DLD1 (cell line): ENCODE data around the gene ALKBH4.
"Not testable (repeated sequence)": the region's sequence is repeated elsewhere in the genome, so short reads cannot be mapped to it uniquely, and the experiment has no call there.

ENCODE experiments used
- in situ Hi-C: cut with HindIII; loops from 2 replicates; pipeline ENCODE4 v1.10.0; 2017; ENCODE audit warnings: low sequenced_read_pairs

Gene ALKBH4, protein sequence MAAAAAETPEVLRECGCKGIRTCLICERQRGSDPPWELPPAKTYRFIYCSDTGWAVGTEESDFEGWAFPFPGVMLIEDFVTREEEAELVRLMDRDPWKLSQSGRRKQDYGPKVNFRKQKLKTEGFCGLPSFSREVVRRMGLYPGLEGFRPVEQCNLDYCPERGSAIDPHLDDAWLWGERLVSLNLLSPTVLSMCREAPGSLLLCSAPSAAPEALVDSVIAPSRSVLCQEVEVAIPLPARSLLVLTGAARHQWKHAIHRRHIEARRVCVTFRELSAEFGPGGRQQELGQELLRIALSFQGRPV

DNA sequence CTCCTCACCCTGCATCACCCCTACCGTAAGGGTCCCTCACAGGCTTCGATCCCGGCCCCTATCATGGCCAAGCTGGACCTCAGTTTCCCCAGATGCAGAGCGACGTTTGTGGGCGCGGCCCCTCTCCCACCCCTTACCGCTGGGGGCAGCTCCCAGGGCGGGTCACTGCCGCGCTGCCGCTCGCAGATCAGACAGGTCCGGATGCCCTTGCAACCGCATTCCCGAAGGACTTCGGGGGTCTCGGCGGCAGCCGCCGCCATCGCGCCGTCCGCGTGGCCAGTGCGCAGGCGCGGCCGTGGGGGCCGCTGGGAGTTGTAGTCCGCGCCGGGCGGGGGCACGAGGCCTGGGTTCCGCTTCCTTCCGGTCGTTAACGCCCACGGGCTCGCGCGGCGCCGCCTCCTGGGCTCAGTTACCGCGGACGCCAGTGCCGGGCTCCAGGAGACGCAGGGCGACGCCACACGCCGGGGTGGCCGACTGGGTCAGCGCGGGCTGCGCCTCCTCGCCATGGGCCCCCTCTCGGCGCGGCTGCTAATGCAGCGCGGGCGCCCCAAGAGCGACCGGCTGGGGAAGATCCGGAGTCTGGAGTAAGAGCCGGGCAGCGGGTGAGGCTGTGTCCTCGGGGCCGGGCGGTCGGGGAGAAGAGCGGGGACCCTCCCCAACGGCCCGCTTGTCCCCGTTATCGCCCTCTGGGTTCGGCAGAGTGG lies at the start of gene ALKBH4, which contains the start of gene LRWD1:
Gene ALKBH4, minus strand, starts transcription at position 287 of the 704 bp plus-strand sequence. Its CDS starts 27 bp downstream, at position 260.
Gene LRWD1, plus strand, starts transcription at position 408 of the 704 bp plus-strand sequence. Its CDS starts 97 bp downstream, at position 505.
- in situ Hi-C loops, result no loop called here

DNA sequence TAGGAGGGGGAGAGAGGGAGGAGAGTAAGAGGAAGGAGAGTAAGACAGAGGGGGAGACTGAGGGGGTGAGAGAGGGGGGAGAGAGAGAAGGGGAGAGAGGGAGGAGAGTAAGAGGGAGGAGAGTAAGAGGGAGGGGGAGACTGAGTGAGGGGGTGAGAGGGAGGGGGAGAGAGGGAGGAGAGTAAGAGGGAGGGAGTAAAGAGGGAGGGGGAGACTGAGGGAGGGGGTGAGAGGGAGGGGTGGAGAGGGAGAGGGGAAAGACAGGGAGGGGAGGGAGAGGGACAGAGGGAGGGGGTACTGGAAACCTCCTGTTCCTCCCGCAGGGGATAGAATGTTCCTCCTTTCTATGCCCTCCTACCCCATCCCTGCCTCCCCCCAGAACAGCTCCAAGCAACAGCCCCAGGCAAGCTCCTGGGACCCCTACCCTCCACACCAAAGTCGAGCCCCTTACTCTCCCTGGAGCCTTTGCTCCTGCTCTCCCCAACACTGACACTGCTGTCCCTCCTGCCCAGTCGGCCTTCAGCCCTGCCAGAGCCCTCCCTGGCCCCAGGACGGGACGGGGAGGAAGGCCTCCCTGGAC lies 48.1 kb upstream of the ALKBH4 start:
- in situ Hi-C loops, result not testable (repeated sequence)

DNA sequence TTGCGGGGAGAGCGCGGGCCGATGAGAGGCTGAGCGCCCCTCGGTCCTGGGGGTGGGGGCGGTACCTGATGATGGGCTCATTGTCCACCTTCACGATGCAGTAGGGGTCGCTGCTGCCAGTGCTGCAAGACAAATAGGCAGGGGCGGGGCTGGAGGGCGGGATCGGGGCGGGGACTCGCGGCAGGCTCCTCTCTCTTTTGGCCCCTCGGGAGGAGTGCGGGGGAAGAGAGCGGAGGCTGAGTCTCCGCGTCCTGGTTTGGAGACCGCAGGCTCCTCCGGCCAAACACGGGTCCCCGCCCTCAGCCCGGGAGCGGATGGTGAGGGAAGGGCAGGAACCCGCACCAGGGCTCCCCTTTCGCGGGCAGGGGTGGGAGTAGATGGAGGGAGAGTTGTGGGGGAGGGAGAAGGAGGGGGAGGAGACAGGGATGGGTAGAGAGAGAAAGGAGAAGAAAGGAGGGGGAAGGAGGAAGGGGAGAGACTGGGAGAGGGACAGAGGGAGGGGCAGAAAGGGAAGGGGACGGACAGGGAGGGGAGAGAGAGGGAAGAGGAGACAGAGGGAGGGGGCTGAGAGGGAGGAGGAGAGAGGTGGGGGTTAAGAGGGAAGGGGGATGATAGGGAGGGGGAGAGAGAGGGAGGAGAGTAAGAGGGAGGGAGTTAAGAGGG lies 47.3 kb upstream of the ALKBH4 start:
- in situ Hi-C loops, result not testable (repeated sequence)

DNA sequence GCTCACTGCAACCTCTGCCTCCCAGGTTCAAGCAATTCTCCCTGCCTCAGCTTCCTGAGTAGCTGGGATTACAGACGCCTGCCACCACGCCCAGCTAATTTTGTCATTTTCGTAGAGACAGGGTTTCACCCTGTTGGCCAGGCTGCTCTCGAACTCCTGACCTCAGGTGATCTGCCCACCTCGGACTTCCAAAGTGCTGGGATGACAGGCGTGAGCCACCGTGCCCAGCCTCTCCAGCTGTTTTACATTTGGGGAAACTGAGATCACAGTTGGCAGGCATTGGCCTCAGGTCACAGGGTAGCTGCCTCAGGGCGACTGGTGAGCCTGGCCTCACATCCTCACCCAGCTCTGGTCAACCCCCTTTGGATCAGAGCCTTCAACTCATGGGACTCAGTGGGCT lies 45.9 kb upstream of the ALKBH4 start:
- in situ Hi-C loops, result not testable (repeated sequence)

DNA sequence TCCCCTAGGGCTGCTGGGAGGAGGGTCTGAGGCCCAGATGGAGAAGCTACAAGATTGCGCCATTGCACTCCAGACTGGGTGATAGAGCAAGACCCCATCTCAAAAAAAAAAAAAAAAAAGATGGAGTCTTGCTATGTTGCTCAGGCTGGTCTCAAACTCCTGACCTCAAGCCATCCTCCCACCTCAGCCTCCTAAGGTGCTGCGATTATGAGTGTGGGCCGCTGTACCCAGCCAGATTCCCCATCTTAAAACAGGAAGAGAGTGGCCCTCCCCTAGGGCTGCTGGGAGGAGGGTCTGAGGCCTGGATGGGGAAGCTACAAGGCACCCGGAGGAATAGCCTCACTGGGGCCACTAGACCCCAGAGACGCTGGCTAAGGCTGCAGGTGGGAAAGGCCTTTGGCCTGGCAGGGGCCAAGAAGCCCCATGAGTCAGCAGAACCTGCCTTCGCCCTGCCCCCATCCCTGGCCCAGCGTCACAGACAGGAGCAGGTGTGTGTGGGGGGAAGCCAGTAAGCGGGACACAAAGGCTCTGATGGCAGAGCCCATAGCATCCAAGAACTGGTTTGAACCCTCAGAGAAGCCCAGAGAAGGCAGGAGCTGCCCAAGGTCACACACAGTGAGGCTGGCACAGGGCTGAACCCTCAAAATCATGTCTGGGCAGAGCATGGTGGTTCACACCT lies 42.9 kb upstream of the ALKBH4 start:
- in situ Hi-C loops, result not testable (repeated sequence)

DNA sequence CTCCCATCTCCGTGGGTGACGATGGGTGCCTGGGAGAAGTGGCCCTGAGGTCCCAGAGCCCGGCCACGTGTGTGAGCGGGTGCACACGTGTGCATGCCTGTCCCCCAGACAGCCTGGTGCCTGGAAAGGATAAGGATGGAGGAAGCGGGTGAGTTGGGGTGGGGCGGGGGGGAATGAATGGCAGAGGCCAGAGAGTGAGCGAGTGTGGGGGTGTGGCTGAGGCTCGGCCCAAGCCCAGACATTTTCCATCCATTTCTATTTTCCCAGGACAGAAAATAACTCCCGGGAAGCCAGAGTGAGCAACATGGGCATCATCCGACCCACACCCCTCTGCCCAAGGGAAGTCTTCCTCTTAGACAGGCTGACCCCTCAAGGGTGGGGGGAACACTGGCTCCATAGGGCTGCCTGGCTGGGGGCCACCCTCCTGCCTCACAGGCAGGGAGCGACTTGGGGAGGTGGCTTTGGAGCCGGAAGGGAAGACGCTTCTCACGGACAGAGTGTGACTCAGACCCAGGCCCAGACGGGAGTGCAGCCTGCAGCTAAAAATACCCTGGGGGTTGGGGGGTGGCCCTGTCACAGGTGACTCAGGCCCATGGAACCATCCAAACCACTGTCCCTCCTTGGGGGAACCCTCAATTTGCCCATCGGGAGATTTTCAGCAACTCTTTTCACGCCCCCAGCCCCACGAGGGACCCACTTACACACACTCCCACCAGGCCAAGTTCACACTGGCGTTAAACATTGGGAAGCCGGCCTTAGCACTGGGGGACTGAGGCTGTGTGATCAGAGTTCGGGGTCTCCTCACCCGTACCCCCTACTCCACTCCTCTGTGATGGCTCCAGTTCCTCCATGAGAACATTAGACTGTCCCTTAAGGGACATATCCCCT lies 40.9 kb upstream of the ALKBH4 start:
- in situ Hi-C loops, result not testable (repeated sequence)

DNA sequence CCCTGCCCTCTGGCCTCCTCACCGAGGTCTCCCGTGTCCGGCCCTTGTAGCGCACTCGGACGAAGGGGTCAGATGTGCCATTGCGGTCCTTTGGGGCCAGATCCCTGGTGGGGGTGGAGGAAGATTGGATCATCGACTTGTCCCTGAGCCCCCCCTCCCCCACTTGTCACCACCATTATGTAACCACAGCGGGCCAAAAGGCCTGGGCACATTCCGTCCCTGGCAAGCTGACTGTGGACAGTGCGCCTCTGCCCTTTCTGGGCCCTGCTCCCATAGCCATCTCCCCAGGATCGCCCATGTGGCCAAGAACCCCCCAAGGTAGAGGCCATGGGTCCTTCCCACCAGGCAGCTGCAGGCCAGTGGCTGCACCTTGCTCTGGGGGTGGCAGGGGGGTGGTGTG lies 38.5 kb upstream of the ALKBH4 start:
- in situ Hi-C loops, result not testable (repeated sequence)

DNA sequence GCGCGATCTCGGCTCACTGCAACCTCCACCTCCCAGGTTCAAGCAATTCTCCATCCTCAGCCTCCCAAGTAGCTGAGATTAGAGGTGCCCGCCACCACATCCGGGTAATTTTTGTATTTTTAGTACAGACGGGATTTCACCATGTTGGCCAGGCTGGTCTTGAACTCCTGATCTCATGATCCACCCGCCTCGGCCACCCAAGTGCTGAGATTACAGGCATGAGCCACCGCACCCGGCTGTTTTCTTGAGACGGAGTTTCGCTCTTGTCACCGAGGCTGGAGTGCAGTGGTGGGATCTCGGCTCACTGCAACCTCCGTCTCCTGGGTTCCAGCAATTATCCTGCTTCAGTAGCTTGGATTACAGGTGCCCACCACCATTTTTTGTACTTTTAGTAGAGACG lies 33.7 kb upstream of the ALKBH4 start:
- in situ Hi-C loops, result not testable (repeated sequence)

DNA sequence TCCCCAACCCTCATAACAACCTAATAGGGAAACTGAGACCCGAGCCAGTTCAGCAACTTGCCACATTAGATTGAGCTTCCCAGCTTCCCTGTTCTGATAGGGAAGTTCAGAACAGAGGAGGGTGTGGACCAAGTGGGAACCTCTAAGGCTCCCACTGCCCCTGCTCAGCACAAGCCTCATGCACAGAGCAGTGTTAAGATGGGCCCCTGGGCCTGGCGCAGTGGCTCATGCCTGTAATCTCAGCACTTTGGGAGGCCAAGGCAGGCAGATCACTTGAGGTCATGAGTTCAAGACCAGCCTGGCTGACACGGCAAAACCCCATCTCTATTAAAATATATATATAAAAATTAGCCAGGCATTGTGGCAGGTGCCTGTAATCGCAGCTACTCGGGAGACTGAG lies 32.6 kb upstream of the ALKBH4 start:
- in situ Hi-C loops, result not testable (repeated sequence)

DNA sequence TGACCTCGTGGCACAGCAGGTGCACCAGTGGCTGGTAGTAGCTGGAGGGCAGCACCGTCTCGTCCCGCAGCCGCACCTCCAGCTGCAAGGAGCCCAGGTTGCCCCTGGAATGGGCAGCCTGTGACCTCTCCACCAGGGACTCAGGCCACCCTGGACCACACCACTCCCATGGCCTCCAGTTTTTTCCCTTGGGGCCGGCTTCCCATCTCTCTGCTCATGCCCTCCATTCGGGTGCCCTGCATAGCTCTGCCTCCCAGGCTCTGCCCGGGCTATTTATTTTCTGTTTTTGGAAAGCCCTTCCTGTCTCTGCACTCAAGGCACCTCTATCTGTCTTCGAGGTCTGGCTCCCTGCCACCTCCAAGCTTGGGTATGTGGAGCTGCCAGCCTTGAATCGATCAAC lies 32.2 kb upstream of the ALKBH4 start:
- in situ Hi-C loops, result not testable (repeated sequence)

DNA sequence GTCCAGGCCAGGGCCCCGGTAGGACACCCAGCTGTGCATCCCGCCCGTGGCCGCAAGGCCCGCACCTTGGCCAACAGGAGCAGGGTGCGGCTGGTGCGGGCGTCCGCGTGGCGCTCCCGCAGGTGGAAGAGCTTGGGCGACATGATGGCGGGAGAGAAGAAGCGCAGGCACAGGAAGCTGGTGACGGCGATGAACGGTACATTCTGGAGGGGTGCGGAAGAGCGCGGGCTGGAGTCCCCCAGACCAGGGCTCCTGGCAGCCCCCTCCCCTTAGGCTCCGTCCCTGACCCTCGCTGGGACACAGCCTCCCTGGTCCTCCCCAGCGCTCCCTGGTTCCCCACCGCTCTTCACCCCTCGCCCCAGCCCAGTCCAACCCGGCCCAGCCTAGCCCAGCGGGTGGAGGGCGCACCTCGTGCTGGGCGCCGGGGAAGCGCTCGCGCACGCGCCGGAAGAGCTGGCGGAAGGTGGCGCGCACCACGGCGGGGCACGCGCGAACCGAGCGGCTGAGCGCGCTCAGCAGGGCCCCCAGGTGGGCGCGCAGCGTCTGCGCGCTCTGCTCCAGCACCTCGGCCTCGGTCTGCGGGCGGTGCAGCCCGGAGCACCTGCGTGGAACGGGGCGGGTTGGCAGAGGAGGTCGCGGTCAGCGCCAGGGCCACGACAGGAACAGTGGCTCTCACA lies 29.9 kb upstream of the ALKBH4 start:
- in situ Hi-C loops, result not testable (repeated sequence)

DNA sequence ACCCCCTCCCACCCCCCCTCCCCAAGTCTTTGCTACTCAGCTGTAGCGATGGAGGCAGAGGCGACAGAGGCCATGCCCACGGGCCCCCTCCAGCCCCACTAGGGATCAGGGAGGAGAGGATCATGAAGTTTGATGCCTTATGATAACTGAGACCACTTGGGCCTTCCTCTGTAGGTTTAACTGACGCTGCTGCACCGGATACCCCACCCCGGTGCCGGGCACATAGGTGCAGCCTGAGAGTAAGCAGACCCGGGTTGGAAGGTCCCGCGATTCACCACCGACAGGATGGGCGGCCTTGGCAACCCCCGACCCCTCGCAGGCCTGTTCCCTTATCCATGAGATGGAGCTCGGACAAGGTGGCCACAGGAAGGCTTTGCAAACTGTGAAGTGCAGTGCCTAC lies 29.4 kb upstream of the ALKBH4 start:
- in situ Hi-C loops, result not testable (repeated sequence)

DNA sequence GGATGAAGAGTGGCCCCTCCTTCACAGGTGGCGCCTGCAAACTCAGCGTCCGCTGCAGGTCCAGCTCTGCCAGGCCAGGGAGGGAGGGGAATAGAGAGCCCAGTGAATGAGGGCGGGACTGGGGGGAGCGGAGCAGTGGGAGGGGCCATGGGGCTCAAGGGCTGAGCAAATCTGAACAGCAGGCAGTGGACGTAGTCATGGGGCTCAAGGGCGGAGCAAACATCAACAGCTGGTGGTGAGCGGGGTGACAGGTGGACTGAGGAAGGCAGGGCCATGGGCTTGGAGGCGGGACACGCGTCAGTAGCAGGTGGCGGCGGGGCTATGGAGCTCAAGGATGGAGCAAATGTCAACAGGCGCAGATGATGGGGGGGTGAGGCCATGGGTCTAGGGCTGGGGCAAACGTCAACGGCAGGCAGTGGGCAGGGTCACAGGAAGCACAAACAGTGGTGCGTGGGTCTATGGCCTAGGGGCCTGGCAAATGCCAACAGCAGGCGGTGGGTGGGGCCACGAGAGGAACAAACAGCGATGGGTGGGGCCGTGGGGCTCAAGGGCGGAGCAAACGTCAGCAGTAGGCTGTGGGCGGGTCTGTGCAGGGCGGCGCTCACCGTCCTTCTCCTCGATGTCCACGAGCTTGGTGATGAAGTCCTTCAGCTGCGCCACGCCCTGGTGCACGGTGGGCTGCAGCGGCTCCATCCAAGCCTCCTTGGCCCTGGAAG lies 28.7 kb upstream of the ALKBH4 start:
- in situ Hi-C loops, result not testable (repeated sequence)

DNA sequence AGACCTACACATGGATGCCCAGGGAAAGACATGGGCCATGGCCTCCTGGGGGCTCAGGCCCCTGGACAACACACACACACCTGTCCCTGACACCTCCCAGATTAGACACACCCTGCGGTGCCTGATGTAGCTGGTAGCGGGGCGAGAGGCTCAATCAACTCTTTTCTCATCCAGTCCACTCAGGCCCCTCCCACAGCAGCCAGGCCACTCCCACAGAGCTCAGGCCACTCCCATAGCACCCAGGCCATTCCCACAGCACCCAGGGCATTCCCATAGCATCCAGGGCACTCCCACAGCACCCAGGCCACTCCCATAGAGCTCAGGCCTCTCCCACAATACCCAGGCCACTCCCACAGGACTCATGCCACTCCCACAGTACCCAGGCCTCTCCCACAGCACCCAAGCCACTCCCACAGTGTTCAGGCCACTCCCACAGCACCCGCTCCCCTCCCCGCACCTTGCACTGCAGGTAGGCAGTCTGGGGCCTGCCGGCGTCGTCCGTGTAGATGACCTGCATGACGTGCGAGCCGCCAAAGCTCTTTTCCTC lies 25.9 kb upstream of the ALKBH4 start:
- in situ Hi-C loops, result not testable (repeated sequence)

DNA sequence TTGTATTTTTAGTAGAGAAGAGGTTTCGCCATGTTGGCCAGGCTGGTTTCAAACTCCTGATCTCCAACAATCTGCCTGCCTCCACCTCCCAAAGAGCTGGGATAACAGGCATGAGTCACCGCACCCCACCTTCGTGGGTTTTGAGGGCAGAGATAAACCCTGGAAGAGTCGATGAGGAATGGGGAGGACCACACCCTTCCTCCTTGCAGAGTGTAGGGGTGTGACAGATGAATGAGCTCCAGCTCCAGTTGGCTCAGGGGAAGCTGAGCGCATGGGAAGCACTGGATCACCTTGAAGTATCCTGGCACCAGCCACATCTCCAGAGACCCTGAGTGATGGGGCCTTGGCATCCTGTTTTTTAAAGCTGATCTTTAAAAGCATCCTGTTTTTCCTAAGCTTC lies 19.7 kb upstream of the ALKBH4 start:
- in situ Hi-C loops, result not testable (repeated sequence)

DNA sequence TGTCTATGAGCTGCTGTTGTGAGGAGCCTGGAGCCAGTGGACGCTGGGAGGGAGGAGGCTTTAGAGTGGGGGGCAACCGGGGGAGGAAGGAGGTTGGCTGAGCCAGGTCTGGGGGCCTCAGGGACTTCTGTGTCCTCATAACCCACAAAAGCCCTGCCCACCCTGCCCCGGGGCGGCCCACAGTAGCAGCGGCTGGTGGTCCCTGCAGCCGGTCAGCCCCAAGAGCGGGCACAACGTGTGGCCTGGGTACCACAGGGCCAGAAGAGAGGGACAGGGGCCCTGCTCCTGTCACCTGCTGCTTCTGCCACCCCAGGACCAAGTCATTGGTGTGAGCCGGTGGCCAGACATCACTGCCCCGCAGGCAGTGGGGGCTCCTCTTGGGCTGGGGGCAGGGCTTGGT lies 17.3 kb upstream of the ALKBH4 start:
- in situ Hi-C loops, result not testable (repeated sequence)

DNA sequence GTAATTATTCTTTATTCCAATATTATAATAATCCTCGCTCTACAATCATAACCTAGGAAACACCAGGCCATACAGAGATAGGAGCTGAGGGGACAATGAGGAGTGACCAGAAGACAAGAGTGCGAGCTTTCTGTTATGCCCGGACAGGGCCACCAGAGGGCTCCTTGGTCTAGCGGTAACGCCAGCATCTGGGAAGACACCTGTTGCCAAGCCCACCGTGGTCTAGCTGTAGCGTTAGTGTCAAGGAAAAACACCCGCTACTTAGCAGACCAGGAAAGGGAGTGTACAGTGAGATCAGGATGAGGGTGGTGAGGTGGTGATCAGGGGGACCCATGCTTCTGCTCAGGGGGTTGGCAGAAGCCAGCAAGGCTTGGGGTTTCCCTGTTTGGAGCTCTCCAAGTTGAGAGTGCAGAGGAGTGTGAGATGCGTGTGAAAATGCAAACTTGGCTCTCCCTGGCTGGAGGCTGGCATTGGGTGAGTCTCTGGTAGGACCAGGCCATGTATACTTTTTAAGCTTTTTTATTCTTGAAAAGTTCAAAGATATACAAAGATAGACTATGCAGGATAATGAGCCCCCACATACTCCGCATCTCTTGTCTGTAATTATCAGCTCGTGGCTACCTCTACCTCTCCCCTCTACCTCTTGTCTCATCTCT lies 15.4 kb upstream of the ALKBH4 start:
- in situ Hi-C loops, result not testable (repeated sequence)

DNA sequence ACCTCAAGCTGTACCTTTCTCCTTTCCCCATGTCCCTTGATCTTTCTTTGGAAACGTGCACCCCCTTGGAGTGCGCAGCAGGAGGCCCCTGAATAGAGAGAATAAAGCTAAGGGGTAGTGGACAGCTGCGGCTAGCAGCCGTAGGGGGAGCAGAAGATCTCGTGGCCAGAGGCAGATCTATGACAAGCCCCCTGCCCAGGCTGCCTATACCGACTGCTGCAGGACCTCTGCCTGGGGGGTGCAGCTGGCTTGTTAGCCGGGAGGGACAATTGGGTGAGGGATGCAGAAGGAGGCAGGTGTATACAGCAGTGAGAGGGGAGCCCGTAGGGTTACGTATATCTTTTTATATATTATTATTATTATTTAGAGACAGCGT lies 14.5 kb upstream of the ALKBH4 start:
- in situ Hi-C loops, result not testable (repeated sequence)
